GM19328 (cell line): Measurements from ENCODE around the gene DMRTC1B.
"Not testable (repeated sequence)": the region's sequence is repeated elsewhere in the genome, so short reads cannot be mapped to it uniquely, and the experiment has no call there.

Experiments used
- ATAC-seq: cut with Tn5 transposase; IDR thresholded peaks from one replicate; pipeline ENCODE4 v1.9.1; 2021; ENCODE audit warnings: mild to moderate bottlenecking, moderate library complexity; ENCODE audit not compliant: unreplicated experiment

Gene DMRTC1B

GRCh38 chrX:72776653-72777466 is at the start of gene DMRTC1B:
Gene DMRTC1B, plus strand, starts transcription at chrX:72776890. Its CDS starts 68,246 bp downstream, at chrX:72845136.
- not testable (repeated sequence) for ATAC-seq

GRCh38 chrX:72727846-72728245 is 48.8 kb upstream of the DMRTC1B start:
- no peak for ATAC-seq

GRCh38 chrX:72733636-72734035 is 43.1 kb upstream of the DMRTC1B start:
- not testable (repeated sequence) for ATAC-seq

- ATAC-seq: no peak
These were observed 41.1 kb upstream of the DMRTC1B start for GRCh38 chrX:72735561-72735960.

GRCh38 chrX:72745546-72745945 is 31.1 kb upstream of the DMRTC1B start:
- ATAC-seq: not testable (repeated sequence)

GRCh38 chrX:72748545-72748944 is 28.1 kb upstream of the DMRTC1B start:
- ATAC-seq: not testable (repeated sequence)

- not testable (repeated sequence) for ATAC-seq
These were observed 16.2 kb upstream of the DMRTC1B start for GRCh38 chrX:72760454-72760853.

- not testable (repeated sequence) for ATAC-seq
These were observed 739 bp downstream of the DMRTC1B start for GRCh38 chrX:72777467-72777790.

- not testable (repeated sequence) for ATAC-seq
These were observed 1.5 kb downstream of the DMRTC1B start for GRCh38 chrX:72778146-72778545.

- not testable (repeated sequence) for ATAC-seq
These were observed 5.9 kb downstream of the DMRTC1B start, which contains the start of gene FAM236B for GRCh38 chrX:72782560-72782959. Gene FAM236B, minus strand, starts transcription at chrX:72782660. Its CDS starts 100 bp downstream, at chrX:72782560.

- not testable (repeated sequence) for ATAC-seq
These were observed 6.8 kb downstream of the DMRTC1B start for GRCh38 chrX:72783365-72783936.

GRCh38 chrX:72783964-72784363 is 7.3 kb downstream of the DMRTC1B start:
- not testable (repeated sequence) for ATAC-seq

- ATAC-seq: not testable (repeated sequence)
These were observed 11.5 kb downstream of the DMRTC1B start for GRCh38 chrX:72788142-72788541.

- ATAC-seq: not testable (repeated sequence)
These were observed 13.7 kb downstream of the DMRTC1B start for GRCh38 chrX:72790390-72790789.

- ATAC-seq: not testable (repeated sequence)
These were observed 31.4 kb downstream of the DMRTC1B start, which contains the start of gene FAM236D for GRCh38 chrX:72808110-72808509. Gene FAM236D, minus strand, starts transcription at chrX:72808210. Its CDS starts 100 bp downstream, at chrX:72808110.

GRCh38 chrX:72830701-72831100 is 54.0 kb downstream of the DMRTC1B start:
- not testable (repeated sequence) for ATAC-seq

- ATAC-seq: not testable (repeated sequence)
These were observed 60.8 kb downstream of the DMRTC1B start for GRCh38 chrX:72837532-72837931.

GRCh38 chrX:72882898-72883297 is 106.2 kb downstream of the DMRTC1B start:
- not testable (repeated sequence) for ATAC-seq

GRCh38 chrX:72889740-72890139 is 113.0 kb downstream of the DMRTC1B start:
- ATAC-seq: not testable (repeated sequence)
